HG03045 (cell line): ENCODE data around the gene RNF150.

Source experiments
- ATAC-seq: cut with Tn5 transposase; IDR thresholded peaks from one replicate; pipeline ENCODE4 v1.9.1; 2021; ENCODE audit warnings: mild to moderate bottlenecking, moderate library complexity; ENCODE audit not compliant: unreplicated experiment

The RNF150 gene

GRCh38 chr4:141028024-141028529, 105.2 kb downstream of the RNF150 start:
- ATAC-seq: no peak

GRCh38 chr4:141027421-141027820, 105.8 kb downstream of the RNF150 start:
- ATAC-seq: no peak

DNA sequence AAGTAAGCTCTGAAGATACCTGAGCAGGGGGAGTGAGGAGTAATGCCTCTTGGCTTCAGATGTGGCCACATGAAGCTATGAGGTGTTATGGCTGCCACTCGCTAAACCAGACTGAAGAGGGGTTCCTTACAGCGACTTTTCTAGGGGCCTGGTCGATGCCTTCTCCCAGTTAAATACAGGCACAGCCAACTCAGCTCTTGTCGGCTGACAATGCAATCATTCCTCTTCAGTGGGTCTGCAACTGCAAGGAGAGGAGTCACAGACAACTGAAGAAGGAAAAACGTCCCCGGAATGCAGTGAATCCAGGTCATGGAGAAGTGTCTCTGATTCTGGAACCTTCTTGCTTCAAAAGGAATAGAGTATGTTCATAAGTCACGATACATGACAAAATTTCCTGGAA, 106.4 kb downstream of the RNF150 start:
- ATAC-seq: no peak

DNA sequence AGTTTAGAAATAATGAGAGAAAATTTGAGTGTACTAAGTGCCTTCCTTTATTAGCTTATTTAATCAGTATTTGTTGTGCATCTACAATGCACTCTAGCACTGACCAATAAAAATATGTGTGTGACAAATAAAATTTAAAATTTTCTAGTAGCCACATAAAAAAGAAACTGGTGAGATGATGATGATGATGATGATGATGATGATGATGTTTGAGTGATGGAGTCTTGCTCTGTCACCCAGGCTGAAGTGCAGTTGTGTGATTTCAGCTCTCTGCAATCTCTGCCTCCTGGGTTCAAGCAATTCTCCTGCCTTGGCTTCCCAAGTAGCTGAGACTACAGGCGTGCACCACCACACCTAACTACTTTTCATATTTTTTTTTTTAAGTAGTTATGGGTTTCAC, 110.2 kb downstream of the RNF150 start:
- no peak for ATAC-seq

DNA sequence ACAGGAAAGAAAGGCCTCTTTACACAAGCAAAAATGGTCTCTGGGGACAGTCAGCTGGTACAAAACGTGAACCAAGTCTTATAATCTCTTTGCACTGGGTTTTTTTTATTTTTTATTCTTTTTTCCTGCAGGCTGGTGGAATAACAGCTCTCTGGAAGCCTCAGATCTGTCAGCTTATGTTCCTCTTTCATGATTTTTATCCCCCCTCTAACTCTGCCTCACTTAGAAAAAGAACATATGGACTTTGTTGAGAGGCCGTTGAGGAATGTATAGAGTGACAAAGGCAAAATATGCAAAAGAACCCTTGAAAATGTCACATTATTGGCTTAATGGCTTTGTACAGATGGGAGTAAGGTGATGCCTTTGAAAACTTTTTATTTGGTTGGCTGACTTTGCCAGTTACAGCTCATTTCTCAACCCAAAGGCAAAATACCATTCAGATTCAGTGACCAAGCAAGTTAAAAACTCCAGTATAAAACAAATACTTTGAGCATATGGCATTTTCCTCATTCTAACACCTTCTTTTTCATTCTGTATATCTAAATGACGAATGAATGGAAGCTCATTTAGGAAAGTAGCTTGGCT, 111.1 kb downstream of the RNF150 start:
- ATAC-seq: no peak

- ATAC-seq: no peak
These were observed 111.7 kb downstream of the RNF150 start for GRCh38 chr4:141021397-141022110.

DNA sequence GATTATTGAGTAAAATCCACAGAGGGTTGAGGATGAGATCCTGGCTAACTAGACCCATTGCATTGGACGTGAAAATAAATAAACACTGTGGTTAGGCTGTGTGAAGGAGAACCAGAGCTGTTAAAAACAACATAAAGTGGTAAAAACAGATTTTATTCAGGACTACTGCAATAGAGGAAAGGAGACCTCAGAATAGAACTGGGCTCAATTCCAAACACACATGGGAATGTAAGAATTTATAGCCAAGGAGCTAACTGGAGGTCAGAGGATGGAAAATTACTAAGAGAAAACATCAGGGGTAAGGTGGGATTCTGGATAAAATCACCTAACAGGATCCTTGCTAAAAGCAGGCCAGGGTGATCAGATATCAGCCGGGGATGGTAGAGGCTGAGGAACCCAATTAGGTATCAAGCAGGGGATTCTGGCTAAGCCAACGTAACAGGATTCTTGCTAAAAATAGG, 112.4 kb downstream of the RNF150 start:
- ATAC-seq: no peak

GRCh38 chr4:141019768-141020167, 113.5 kb downstream of the RNF150 start:
- ATAC-seq: no peak

- ATAC-seq: no peak
These were observed 117.0 kb downstream of the RNF150 start for GRCh38 chr4:141016117-141016798.

DNA sequence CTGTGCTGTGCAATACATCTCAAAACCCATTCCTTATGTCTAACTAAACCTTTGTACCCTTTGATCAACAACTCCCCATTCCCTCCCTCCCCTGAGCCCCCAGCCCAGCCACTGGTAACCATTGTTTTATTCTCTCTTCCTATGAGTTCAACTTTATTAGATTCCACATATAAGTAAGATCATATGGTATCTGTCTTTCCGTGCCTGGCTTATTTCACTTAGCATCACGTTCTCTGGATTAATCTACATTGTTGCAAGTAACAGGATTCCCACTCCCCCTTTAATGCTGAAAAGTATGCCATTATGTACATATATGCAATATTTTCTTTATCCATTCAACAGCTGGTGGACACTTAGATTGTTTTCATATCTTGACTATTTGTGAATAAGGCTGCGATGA, 119.4 kb downstream of the RNF150 start:
- no peak for ATAC-seq

DNA sequence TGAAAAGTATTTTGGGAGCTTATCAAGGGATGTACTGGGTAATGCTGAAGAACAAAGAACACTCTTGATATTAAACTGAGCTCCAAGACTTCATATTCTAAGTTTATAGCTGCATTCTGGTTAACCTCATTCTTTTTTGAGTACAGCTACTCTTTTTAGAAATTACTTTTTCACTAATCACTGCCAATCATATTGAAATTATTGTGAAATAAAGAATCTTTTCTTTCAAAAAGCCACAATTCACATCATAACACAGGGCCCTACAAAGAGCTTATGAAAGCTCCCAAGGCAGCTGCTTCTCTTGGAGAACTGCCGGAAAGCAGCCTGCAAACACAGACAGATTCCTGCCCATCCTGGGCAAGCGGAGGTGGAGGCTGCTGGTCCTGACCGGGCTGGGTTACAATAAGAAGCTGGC, 121.4 kb downstream of the RNF150 start:
- ATAC-seq: no peak

DNA sequence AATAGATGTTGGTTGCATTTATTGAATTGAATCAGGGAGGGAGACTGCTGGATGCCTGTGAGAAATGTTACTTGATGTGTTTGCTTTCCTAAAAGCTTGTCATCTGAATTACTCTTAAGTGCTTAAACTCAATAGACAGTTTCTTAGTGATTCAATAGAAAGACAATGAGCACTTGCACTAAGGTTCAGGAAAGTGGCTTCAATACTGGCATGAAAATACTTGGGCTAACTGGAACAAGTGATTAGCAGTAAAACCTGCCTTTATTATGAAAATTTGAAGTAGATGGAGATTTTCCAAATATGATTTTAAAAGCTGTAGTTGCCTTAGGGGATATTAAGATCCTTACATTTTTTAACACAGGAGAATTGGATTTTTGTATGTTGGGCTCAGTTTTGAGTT, 123.3 kb downstream of the RNF150 start:
- no peak for ATAC-seq

DNA sequence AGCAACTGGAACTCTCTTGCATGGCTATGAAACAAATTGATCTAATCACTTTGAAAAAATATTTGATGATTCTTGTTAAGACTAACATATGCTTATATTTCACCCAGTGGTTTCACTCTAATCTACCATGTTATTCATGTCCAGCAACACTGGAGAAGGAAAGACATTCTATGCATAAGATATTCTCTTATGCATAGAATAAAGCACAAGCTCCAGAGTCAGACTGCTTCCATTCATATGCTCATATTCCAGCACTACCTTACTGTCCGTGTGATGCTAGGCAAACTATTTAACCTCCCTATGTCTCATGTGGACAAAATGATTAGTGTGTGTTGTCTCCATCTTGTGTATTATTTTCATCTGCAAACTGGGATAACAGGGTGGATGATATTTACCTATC, 124.1 kb downstream of the RNF150 start:
- no peak for ATAC-seq

- no peak for ATAC-seq
These were observed 126.9 kb downstream of the RNF150 start for GRCh38 chr4:141006242-141006802.

GRCh38 chr4:141004823-141005222, 128.4 kb downstream of the RNF150 start:
- ATAC-seq: no peak

DNA sequence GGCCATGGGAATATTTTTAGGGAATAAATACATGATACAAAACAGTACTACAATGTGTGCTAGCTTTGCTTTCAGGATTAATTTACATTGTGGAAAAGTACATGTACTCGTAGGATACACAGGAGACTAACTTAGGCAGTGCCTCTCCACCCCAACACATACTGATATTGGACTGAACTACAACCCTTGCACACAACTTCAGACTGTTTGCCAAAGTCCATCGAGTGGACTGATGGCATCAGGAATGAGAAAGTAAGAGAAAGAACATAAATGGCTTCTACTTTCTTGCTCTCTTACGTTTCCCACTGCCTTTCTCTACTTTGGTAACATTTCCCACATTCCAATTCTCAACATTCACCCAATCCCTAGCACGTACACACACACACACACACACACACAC, 130.1 kb downstream of the RNF150 start:
- ATAC-seq: no peak

- ATAC-seq: no peak
These were observed 130.9 kb downstream of the RNF150 start for GRCh38 chr4:141002323-141002805.

DNA sequence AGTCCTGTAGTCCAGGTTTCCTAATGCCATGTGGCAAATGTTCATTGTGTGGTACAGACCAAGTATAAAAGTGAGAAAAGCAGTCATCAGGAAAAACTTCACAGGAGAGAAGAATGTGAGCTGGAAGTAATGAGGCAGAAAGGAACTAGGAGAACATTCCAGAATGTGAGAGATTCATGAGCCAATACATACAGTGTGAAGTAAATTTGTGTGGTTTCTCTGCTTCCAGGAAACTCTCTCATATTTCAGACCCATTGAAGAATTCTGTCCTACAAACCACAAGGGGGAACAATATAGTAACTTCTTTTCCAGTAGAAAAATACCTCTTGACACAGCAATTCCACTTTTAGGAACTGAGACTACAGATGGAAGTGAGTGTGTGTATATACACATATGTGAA, 136.5 kb downstream of the RNF150 start:
- ATAC-seq: no peak

GRCh38 chr4:140995058-140995457, 138.2 kb downstream of the RNF150 start:
- ATAC-seq: no peak

DNA sequence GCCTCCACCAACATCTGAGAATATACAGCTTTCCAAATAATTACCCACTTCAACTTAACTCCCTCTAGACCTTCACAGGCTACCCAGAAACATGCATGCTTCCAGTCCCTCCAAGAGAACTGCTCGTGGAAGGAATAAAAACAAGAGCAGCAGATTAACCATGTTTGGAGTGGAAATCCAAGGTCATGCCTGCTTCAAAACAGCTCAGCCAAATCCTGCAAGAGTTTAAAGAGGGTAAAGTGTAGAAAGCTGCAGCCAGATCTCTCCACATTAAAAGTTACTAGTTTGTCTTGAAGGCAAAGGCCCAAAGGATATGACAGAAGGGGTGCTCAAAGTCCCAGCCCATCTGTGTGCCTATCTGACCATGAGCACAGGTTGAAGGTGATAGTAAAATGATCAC, 139.3 kb downstream of the RNF150 start:
- no peak for ATAC-seq

GRCh38 chr4:140993370-140993769, 139.9 kb downstream of the RNF150 start:
- ATAC-seq: no peak
